Left forelimb (tissue), 1 donor: ENCODE measurements around the gene ANAPC2.
A peak's percentile ranks its signal among the peaks of the same experiment; 100 is the strongest.

ENCODE experiments used
- DNase-seq: peaks from one replicate; pipeline ENCODE4 v3.0.0-alpha.2; 2018; ENCODE audit warnings: low spot score

The ANAPC2 gene

GRCh38 chr9:137188490-137189296 lies at the start of gene ANAPC2, which contains the start of gene SSNA1:
Gene ANAPC2, minus strand, starts transcription at chr9:137188560. Its CDS starts 28 bp downstream, at chr9:137188532.
Gene SSNA1, plus strand, starts transcription at chr9:137188676. Its CDS starts 51 bp downstream, at chr9:137188727.
- peak; percentile 97 for DNase-seq

- DNase-seq: no peak
Measured at GRCh38 chr9:137236936-137237421, 48.6 kb upstream of the ANAPC2 start.

GRCh38 chr9:137236238-137236935 lies 48.0 kb upstream of the ANAPC2 start:
- DNase-seq: peak; percentile 87

GRCh38 chr9:137235424-137236237 lies 47.3 kb upstream of the ANAPC2 start:
- no peak for DNase-seq

- no peak for DNase-seq
Measured at GRCh38 chr9:137234758-137235423, 46.5 kb upstream of the ANAPC2 start.

- DNase-seq: no peak
Measured at GRCh38 chr9:137234055-137234697, 45.8 kb upstream of the ANAPC2 start.

GRCh38 chr9:137233143-137233980 lies 45.0 kb upstream of the ANAPC2 start:
- no peak for DNase-seq

- DNase-seq: no peak
Measured at GRCh38 chr9:137232510-137232909, 44.1 kb upstream of the ANAPC2 start.

GRCh38 chr9:137232101-137232500 lies 43.7 kb upstream of the ANAPC2 start:
- no peak for DNase-seq

GRCh38 chr9:137231372-137232039 lies 43.1 kb upstream of the ANAPC2 start:
- no peak for DNase-seq

- no peak for DNase-seq
Measured at GRCh38 chr9:137230705-137231371, 42.5 kb upstream of the ANAPC2 start, which contains the start of gene SLC34A3. Gene SLC34A3, plus strand, starts transcription at chr9:137230901. Its CDS starts 802 bp downstream, at chr9:137231703.

GRCh38 chr9:137229903-137230704 lies 41.7 kb upstream of the ANAPC2 start:
- DNase-seq: no peak

- no peak for DNase-seq
Measured at GRCh38 chr9:137228968-137229896, 40.9 kb upstream of the ANAPC2 start.

- no peak for DNase-seq
Measured at GRCh38 chr9:137228506-137228967, 40.2 kb upstream of the ANAPC2 start.

GRCh38 chr9:137227853-137228505 lies 39.6 kb upstream of the ANAPC2 start:
- no peak for DNase-seq
